H9 (cell line): ENCODE results near the gene RPN1. TPM values are rescaled to one million over a fixed set of nuclear protein-coding genes. Genes with fewer than 3 reads are reported as not detected.

Experiments used
- DNase-seq: peaks from one replicate; pipeline ENCODE4 v3.0.0-alpha.2; 2017
- H2AFZ ChIP-seq: one replicate; pipeline ENCODE4 v1.6.1; 2013; ENCODE audit warnings: mild to moderate bottlenecking, low read length, control low read depth, moderate library complexity
- H2AK5ac ChIP-seq: 2 replicates; pipeline ENCODE4 v1.6.1; 2013; ENCODE audit warnings: low read length, control low read depth, mixed read lengths; ENCODE audit not compliant: insufficient read length
- H2BK120ac ChIP-seq: one replicate; pipeline ENCODE4 v1.6.1; 2013; ENCODE audit warnings: low read depth, mild to moderate bottlenecking, low read length, control low read depth, inconsistent platforms; ENCODE audit not compliant: poor library complexity, severe bottlenecking
- H2BK12ac ChIP-seq: 2 replicates; pipeline ENCODE4 v1.6.1; 2013; ENCODE audit warnings: low read length, control low read depth, mixed read lengths, low read depth; ENCODE audit not compliant: insufficient read length
- H2BK15ac ChIP-seq: 2 replicates; pipeline ENCODE4 v1.6.1; 2013; ENCODE audit warnings: low read depth, low read length, control low read depth
- H2BK20ac ChIP-seq: one replicate; pipeline ENCODE4 v1.6.1; 2013; ENCODE audit warnings: low read depth, mild to moderate bottlenecking, low read length, control low read depth, inconsistent platforms; ENCODE audit not compliant: poor library complexity, severe bottlenecking
- H2BK5ac ChIP-seq: 2 replicates; pipeline ENCODE4 v1.6.1; 2013; ENCODE audit warnings: low read length, control low read depth, mixed read lengths; ENCODE audit not compliant: insufficient read length
- H3K14ac ChIP-seq: 2 replicates; pipeline ENCODE4 v1.6.1; 2013; ENCODE audit warnings: low read length, control low read depth; ENCODE audit not compliant: insufficient read depth
- H3K18ac ChIP-seq: 2 replicates; pipeline ENCODE4 v1.6.1; 2013; ENCODE audit warnings: low read depth, mild to moderate bottlenecking, mixed read lengths, low read length, control low read depth; ENCODE audit not compliant: insufficient read length
- H3K23ac ChIP-seq: 2 replicates; pipeline ENCODE4 v1.6.1; 2013; ENCODE audit warnings: low read length, control low read depth, mixed read lengths, low read depth; ENCODE audit not compliant: insufficient read length
- H3K23me2 ChIP-seq: 2 replicates; pipeline ENCODE4 v1.6.1; 2013; ENCODE audit warnings: low read depth, mild to moderate bottlenecking, mixed read lengths, low read length, control low read depth; ENCODE audit not compliant: insufficient read length, poor library complexity, severe bottlenecking
- H3K27ac ChIP-seq: 2 replicates; pipeline ENCODE4 v1.5.1; 2013; ENCODE audit warnings: low read length, control low read depth, mixed read lengths, low read depth; ENCODE audit not compliant: insufficient read length
- H3K27me3 ChIP-seq: 2 replicates; pipeline ENCODE4 v1.6.1; 2013; ENCODE audit warnings: low read length, control low read depth, inconsistent platforms; ENCODE audit not compliant: insufficient read depth
- H3K4ac ChIP-seq: 2 replicates; pipeline ENCODE4 v1.6.1; 2013; ENCODE audit warnings: low read depth, mild to moderate bottlenecking, control low read depth, inconsistent platforms, low read length, moderate library complexity
- H3K4me1 ChIP-seq: 2 replicates; pipeline ENCODE4 v1.6.1; 2013; ENCODE audit warnings: low read length, control low read depth, inconsistent platforms; ENCODE audit not compliant: insufficient read depth
- H3K4me2 ChIP-seq: 2 replicates; pipeline ENCODE4 v1.6.1; 2013; ENCODE audit warnings: low read length, control low read depth, mixed read lengths; ENCODE audit not compliant: insufficient read length, insufficient read depth
- H3K56ac ChIP-seq: 2 replicates; pipeline ENCODE4 v1.6.1; 2013; ENCODE audit warnings: low read depth, mild to moderate bottlenecking, mixed read lengths, low read length, control low read depth; ENCODE audit not compliant: insufficient read length
- H3K79me1 ChIP-seq: 2 replicates; pipeline ENCODE4 v1.6.1; 2013; ENCODE audit warnings: low read depth, mild to moderate bottlenecking, moderate library complexity, low read length, control low read depth, inconsistent platforms; ENCODE audit not compliant: insufficient read depth, poor library complexity, severe bottlenecking
- H3K79me2 ChIP-seq: 2 replicates; pipeline ENCODE4 v1.6.1; 2013; ENCODE audit warnings: low read length, control low read depth, inconsistent platforms; ENCODE audit not compliant: insufficient read depth
- H3K9ac ChIP-seq: 2 replicates; pipeline ENCODE4 v1.6.1; 2013; ENCODE audit warnings: low read length, control low read depth, mixed read lengths; ENCODE audit not compliant: insufficient read length; ENCODE audit errors: extremely low read depth
- H3K9me3 ChIP-seq: one replicate; pipeline ENCODE4 v1.6.1; 2013; ENCODE audit warnings: low read depth, low read length, inconsistent platforms; ENCODE audit not compliant: control insufficient read depth
- H3T11ph ChIP-seq: one replicate; pipeline ENCODE4 v1.6.1; 2013; ENCODE audit warnings: mild to moderate bottlenecking, low read length, control low read depth, inconsistent platforms
- H4K20me1 ChIP-seq: one replicate; pipeline ENCODE4 v1.6.1; 2013; ENCODE audit not compliant: control insufficient read depth, insufficient read length, insufficient read depth
- H4K5ac ChIP-seq: 2 replicates; pipeline ENCODE4 v1.6.1; 2013; ENCODE audit warnings: low read depth, mild to moderate bottlenecking, mixed read lengths, low read length, control low read depth; ENCODE audit not compliant: insufficient read length
- H4K8ac ChIP-seq: replicated peaks from 2 replicates; pipeline ENCODE4 v1.6.1; 2013; ENCODE audit warnings: low read length, control low read depth, mixed read lengths, low read depth; ENCODE audit not compliant: insufficient read length
- H4K91ac ChIP-seq: 2 replicates; pipeline ENCODE4 v1.6.1; 2013; ENCODE audit warnings: low read depth, mild to moderate bottlenecking, moderate library complexity, mixed read lengths, low read length, control low read depth; ENCODE audit not compliant: insufficient read length
- H3K27ac Mint-ChIP-seq, 3 experiments: 2 replicates in 2 of 3; 3 replicates in 1 of 3; pipeline ENCODE4 v1.8.0; 2020 to 2021; ENCODE audit warnings: mixed read lengths in 3 of 3, mild to moderate bottlenecking in 1 of 3, moderate library complexity in 1 of 3
- H3K27me3 Mint-ChIP-seq: 2 replicates; pipeline ENCODE4 v1.8.0; 2021; ENCODE audit warnings: low read depth, mild to moderate bottlenecking, moderate library complexity, mixed read lengths
- H3K36me3 Mint-ChIP-seq, 3 experiments: 2 replicates in 2 of 3; 3 replicates in 1 of 3; pipeline ENCODE4 v1.8.0; 2020 to 2021; ENCODE audit warnings: low read depth in 3 of 3, mixed read lengths in 3 of 3; ENCODE audit not compliant: insufficient read depth in 1 of 3
- H3K4me1 Mint-ChIP-seq, 2 experiments: 2 replicates each; pipeline ENCODE4 v1.8.0; 2020; ENCODE audit warnings: mixed read lengths in 2 of 2
- H3K4me3 Mint-ChIP-seq, 2 experiments: 2 replicates in 1 of 2; 3 replicates in 1 of 2; pipeline ENCODE4 v1.8.0; 2020 to 2021; ENCODE audit warnings: mild to moderate bottlenecking in 2 of 2, mixed read lengths in 2 of 2, moderate library complexity in 1 of 2
- H3K9me3 Mint-ChIP-seq, 2 experiments: 2 replicates in 1 of 2; 3 replicates in 1 of 2; pipeline ENCODE4 v1.8.0; 2020; ENCODE audit warnings: mild to moderate bottlenecking in 2 of 2, mixed read lengths in 2 of 2, moderate library complexity in 1 of 2
- CTCF ChIP-seq: fragments of 200-600 bp; sonication (generic); conservative IDR thresholded peaks from 3 replicates; pipeline ENCODE4 v1.8.0; 2021; ENCODE audit warnings: antibody characterized with exemption, mild to moderate bottlenecking
- WGBS: extraction: QIAGEN DNeasy Blood & Tissue Kit; methylation state at CpG from one replicate; pipeline ENCODE4 v1.1.7; 2013; ENCODE audit warnings: missing lambda C conversion rate, low lambda C conversion rate, mixed read lengths; ENCODE audit not compliant: insufficient read length; ENCODE audit errors: extremely low coverage; 5-methylcytosine and 5-hydroxymethylcytosine counted together
- total RNA-seq: library from RNA; stranded (reverse); gene quantifications from 2 replicates; pipeline ENCODE4 v1.2.1, GENCODE V29; 2021

RPN1 gene
- total RNA-seq, 1 experiment from 2014 or later, result 174 TPM

GRCh38 chr3:128648940-128649663, 1.5 kb downstream of the RPN1 start:
- H2AFZ ChIP-seq, result no peak overlapping the region
- no peak overlapping the region for H3K4ac ChIP-seq
- H3K4me1 ChIP-seq, result no peaks in the 10 kb centered on the region
- Mint-ChIP-seq H3K27ac (0 out of 7 replicates have a peak overlapping the region, but pooled peaks of 1 of the 3 experiments have one; percentile 52), H3K9me3 (peaks cover 2 to 3% of the 10 kb centered on the region in 2 experiments; a peak in 2 of 5 replicates), H3K4me1 (peaks cover 12 to 13% of the 10 kb centered on the region in 2 experiments), H3K36me3 (peaks cover 8 to 12% (median 9%) of the 10 kb centered on the region in 3 experiments), H3K27me3 (no peaks in the 10 kb centered on the region; the same call in 1 of the 2 replicates), H3K4me3 (peak overlapping the region; percentile 87 to 89)
- H2BK120ac ChIP-seq, result no peak overlapping the region
- H4K20me1 ChIP-seq, result no peaks in the 10 kb centered on the region
- no CpG with 5 or more reads among the region's 8 CpGs for WGBS
- peak overlapping the region; percentile 83 for H3K9ac ChIP-seq
- no peak overlapping the region for H3K27ac ChIP-seq
- H3K18ac ChIP-seq, result no peak overlapping the region
- no peak overlapping the region for H4K91ac ChIP-seq
- H3K27me3 ChIP-seq, result no peaks in the 10 kb centered on the region
- H3K79me1 ChIP-seq, result no peaks in the 10 kb centered on the region
- no peak overlapping the region for H4K5ac ChIP-seq
- H3T11ph ChIP-seq, result no peak overlapping the region
- H3K4me2 ChIP-seq, result peak overlapping the region; percentile 78
- H3K9me3 ChIP-seq, result no peaks in the 10 kb centered on the region
- H4K8ac ChIP-seq, result no peak overlapping the region
- H3K14ac ChIP-seq, result no peak overlapping the region
- H3K23me2 ChIP-seq, result peaks cover 5% of the 10 kb centered on the region
- H2AK5ac ChIP-seq, result no peak overlapping the region
- H3K56ac ChIP-seq, result no peak overlapping the region
- DNase-seq, result no peak
- H3K23ac ChIP-seq, result no peak overlapping the region
- TF ChIP-seq CTCF, result no peak
- no peak overlapping the region for H2BK20ac ChIP-seq
- H2BK5ac ChIP-seq, result no peak overlapping the region
- H2BK12ac ChIP-seq, result no peak overlapping the region
- peaks cover 29% of the 10 kb centered on the region; the same call in 1 of the 2 replicates for H3K79me2 ChIP-seq
- no peak overlapping the region for H2BK15ac ChIP-seq
